A549 (cell line): Measurements from ENCODE around the gene LRRC28. TPM values are rescaled to one million over a fixed set of nuclear protein-coding genes. Genes with fewer than 3 reads are reported as not detected.

ENCODE experiments used
- ATAC-seq, 2 experiments: fragments of 200-7000 bp in 1 of 2; fragments of >200 bp in 1 of 2; cut with Nextera tagmentation in 1 of 2; cut with Tn5 transposase in 1 of 2; 3 replicates each; pipeline versions ENCODE4 v1.8.0 to v1.9.1; 2018 to 2020; ENCODE audit warnings: mild to moderate bottlenecking in 1 of 2, moderate library complexity in 1 of 2
- CTCF ChIA-PET: fragments of 300-600 bp; sonication (Branson Sonifier 250); formaldehyde crosslinking; extraction: SDS; loops from one replicate; lab custom pipeline; 2021; ENCODE audit warnings: antibody characterized with exemption, inconsistent platforms; lab: Yijun Ruan, JAX
- POLR2A ChIA-PET: fragments of 350-600 bp; formaldehyde crosslinking; extraction: SDS; loops from one replicate; lab custom pipeline; 2021; ENCODE audit warnings: antibody characterized with exemption, inconsistent platforms; lab: Yijun Ruan, JAX
- DNase-seq, 2 experiments: peaks; one replicate each; pipeline versions ENCODE4 v3.0.0 to v3.0.0-alpha.2; 2011 to 2016; ENCODE audit warnings: low read depth in 1 of 2, low spot score in 1 of 2
- FAIRE-seq: peaks from 2 replicates; lab custom pipeline; 2011; peaks lifted over from hg19 to GRCh38; lab: Jason Lieb, UNC
- H3K27ac ChIP-seq, 2 experiments: fragments of >200 bp; sonication (Bioruptor Twin); formaldehyde crosslinking; 3 replicates each; pipeline ENCODE4 v1.5.1; 2016 to 2017
- H3K4me1 ChIP-seq: fragments of >200 bp; sonication (Bioruptor Twin); formaldehyde crosslinking; 3 replicates; pipeline ENCODE4 v1.6.1; 2016
- H3K4me2 ChIP-seq: fragments of >200 bp; sonication (Bioruptor Twin); formaldehyde crosslinking; 3 replicates; pipeline ENCODE4 v1.6.1; 2016
- H3K4me3 ChIP-seq: fragments of >200 bp; sonication (Bioruptor Twin); formaldehyde crosslinking; 3 replicates; pipeline ENCODE4 v1.5.1; 2016
- H3K9me3 ChIP-seq: fragments of >200 bp; sonication (Bioruptor Twin); formaldehyde crosslinking; 3 replicates; pipeline ENCODE4 v1.6.1; 2016
- CBX8 ChIP-seq: fragments of 200-600 bp; sonication (generic); IDR thresholded peaks from 2 replicates; pipeline ENCODE4 v1.6.1; 2016
- EHF ChIP-seq: fragments of 250-450 bp; sonication (Bioruptor Pico); IDR thresholded peaks from 2 replicates; pipeline ENCODE4 v1.5.0; 2020; ENCODE audit warnings: mild to moderate bottlenecking
- EP300 ChIP-seq, 2 experiments: fragments of >200 bp; sonication (Bioruptor Twin); formaldehyde crosslinking; IDR thresholded peaks; 2 replicates in 1 of 2; 3 replicates in 1 of 2; pipeline ENCODE4 v1.6.1; 2016 to 2017
- FOXS1 ChIP-seq: fragments of 250-450 bp; sonication (Bioruptor Pico); IDR thresholded peaks from 2 replicates; pipeline ENCODE4 v1.5.0; 2020; ENCODE audit warnings: mild to moderate bottlenecking, moderate library complexity
- HDAC2 ChIP-seq: fragments of 200-600 bp; sonication (generic); IDR thresholded peaks from 2 replicates; pipeline ENCODE4 v1.6.1; 2016
- HOXB13 ChIP-seq: fragments of 250-450 bp; sonication (Bioruptor Pico); IDR thresholded peaks from 2 replicates; pipeline ENCODE4 v1.5.0; 2020; ENCODE audit warnings: low read depth, mild to moderate bottlenecking, moderate library complexity
- JUN ChIP-seq, 2 experiments: fragments of >200 bp; sonication (Bioruptor Twin); formaldehyde crosslinking; IDR thresholded peaks; 2 replicates in 1 of 2; 3 replicates in 1 of 2; pipeline ENCODE4 v1.6.1; 2016 to 2017
- JUNB ChIP-seq: fragments of >200 bp; sonication (Bioruptor Twin); formaldehyde crosslinking; IDR thresholded peaks from 2 replicates; pipeline ENCODE4 v1.6.1; 2016
- KDM1A ChIP-seq: fragments of 200-600 bp; sonication (generic); IDR thresholded peaks from 2 replicates; pipeline ENCODE4 v1.6.1; 2016; ENCODE audit warnings: low read depth, mild to moderate bottlenecking
- MAFK ChIP-seq: fragments of 450-650 bp; IDR thresholded peaks from 2 replicates; pipeline ENCODE4 v1.6.1; 2014; ENCODE audit not compliant: partially characterized antibody
- MAZ ChIP-seq: fragments of 150-350 bp; IDR thresholded peaks from 2 replicates; pipeline ENCODE4 v1.6.1; 2014; ENCODE audit warnings: antibody characterized with exemption, low read depth, low read length, borderline replicate concordance
- NPAS2 ChIP-seq: fragments of 250-450 bp; sonication (Bioruptor Pico); IDR thresholded peaks from 2 replicates; pipeline ENCODE4 v1.8.0; 2022; ENCODE audit warnings: mild to moderate bottlenecking, moderate library complexity, borderline replicate concordance
- POLR2AphosphoS2 ChIP-seq: conservative IDR thresholded peaks from 2 replicates; pipeline ENCODE4 v1.6.1; 2012; ENCODE audit warnings: low read length, improper control_type of control experiment, inconsistent platforms
- RARB ChIP-seq: fragments of 250-450 bp; sonication (Bioruptor Pico); IDR thresholded peaks from 2 replicates; pipeline ENCODE4 v1.8.0; 2021; ENCODE audit warnings: mild to moderate bottlenecking, moderate library complexity
- RNF2 ChIP-seq: fragments of 200-600 bp; sonication (generic); IDR thresholded peaks from 2 replicates; pipeline ENCODE4 v1.6.1; 2016; ENCODE audit warnings: low read depth, mild to moderate bottlenecking, antibody characterized with exemption, moderate library complexity, borderline replicate concordance
- SMC3 ChIP-seq: fragments of >200 bp; sonication (Bioruptor Twin); formaldehyde crosslinking; IDR thresholded peaks from 3 replicates; pipeline ENCODE4 v1.6.1; 2018; ENCODE audit warnings: inconsistent platforms
- TP53 ChIP-seq: fragments of 250-450 bp; sonication (Bioruptor Pico); IDR thresholded peaks from 2 replicates; pipeline ENCODE4 v1.5.0; 2021; ENCODE audit warnings: mild to moderate bottlenecking, moderate library complexity
- ZFP36 ChIP-seq: fragments of 450-650 bp; IDR thresholded peaks from 2 replicates; pipeline ENCODE4 v1.6.1; 2014; ENCODE audit warnings: borderline replicate concordance; ENCODE audit not compliant: partially characterized antibody
- ZNF302 ChIP-seq: fragments of 250-450 bp; sonication (Bioruptor Pico); IDR thresholded peaks from 2 replicates; pipeline ENCODE4 v1.9.0; 2021; ENCODE audit warnings: inconsistent platforms, mild to moderate bottlenecking, moderate library complexity
- WGBS: methylation state at CpG from one replicate; pipeline ENCODE4 v1.1.6; 2017; ENCODE audit errors: missing lambda C conversion rate; 5-methylcytosine and 5-hydroxymethylcytosine counted together
- polyA plus RNA-seq, 4 experiments: library from polyadenylated mRNA; depleted of rRNA in 3 of 4; stranded (reverse); fragments of >200 nt; fragmentation: RNase III in 1 of 4; extraction: RNeasy Plus Mini Kit Qiagen cat#74134 plus additional on column Dnase treatment in 1 of 4; gene quantifications; 2 replicates in 3 of 4; 3 replicates in 1 of 4; pipeline ENCODE4 v1.2.3, GENCODE V29; 2011 to 2017
- TF ChIP-seq, protein P1 (sequence below): fragments of 450-650 bp; IDR thresholded peaks from 2 replicates; pipeline ENCODE4 v1.6.1; 2014; ENCODE audit warnings: antibody characterized with exemption
- TF ChIP-seq, protein P2 (sequence below): IDR thresholded peaks from 2 replicates; pipeline ENCODE4 v1.6.1; 2012; ENCODE audit warnings: low read depth, borderline replicate concordance
- TF ChIP-seq, protein P3 (sequence below): fragments of 250-450 bp; sonication (Bioruptor Pico); IDR thresholded peaks from 2 replicates; pipeline ENCODE4 v1.5.0; 2021; ENCODE audit warnings: mild to moderate bottlenecking, moderate library complexity, borderline replicate concordance
- TF ChIP-seq, protein P4 (sequence below): IDR thresholded peaks from 2 replicates; pipeline ENCODE4 v1.6.1; 2012
- TF ChIP-seq, protein P5 (sequence below): IDR thresholded peaks from 2 replicates; pipeline ENCODE4 v1.6.1; 2012
- TF ChIP-seq, protein P6 (sequence below): fragments of 200-600 bp; sonication (generic); IDR thresholded peaks from 2 replicates; pipeline ENCODE4 v1.6.1; 2016; ENCODE audit warnings: antibody characterized with exemption, mild to moderate bottlenecking, moderate library complexity
- TF ChIP-seq, protein P7 (sequence below): fragments of 250-450 bp; sonication (Bioruptor Pico); IDR thresholded peaks from 2 replicates; pipeline ENCODE4 v1.5.0; 2020; ENCODE audit warnings: low read depth, mild to moderate bottlenecking, moderate library complexity

The LRRC28 gene
- polyA plus RNA-seq, 2 of the 4 experiments (the other 2 are of a cell fraction): 19.6 to 62.4 TPM

DNA sequence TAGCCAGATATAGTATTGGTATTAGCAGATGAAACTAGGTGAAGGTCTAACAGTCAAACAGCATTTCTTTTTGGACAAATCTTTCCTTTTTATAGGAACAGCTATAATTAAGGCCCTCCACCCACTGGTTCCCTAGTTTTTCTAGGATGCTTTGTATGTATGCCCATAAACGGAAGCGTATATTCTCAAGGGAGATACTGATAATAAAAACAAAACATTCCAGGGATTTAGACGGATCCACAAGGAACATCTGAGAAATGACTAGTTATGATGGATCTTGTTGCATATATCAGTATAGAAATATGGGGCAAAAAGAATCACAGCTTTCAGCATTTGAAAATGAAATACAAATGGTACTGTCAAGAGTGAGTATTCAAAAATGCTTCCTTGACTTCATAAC is 22.5 kb downstream of the LRRC28 start:
- ATAC-seq: no peak
- H3K4me1 ChIP-seq: no peaks in the 10 kb centered on the region
- POLR2A ChIA-PET: no interaction called here
- TF ChIP-seq TP53 (CRISPR knock-in tag) (no peak), HDAC2 (no peak), CBX8 (no peak), ZFP36 (no peak), ZNF302 (CRISPR knock-in tag) (no peak), MAZ (no peak), RNF2 (no peak), KDM1A (no peak), FOXS1 (CRISPR knock-in tag) (no peak), JUN (IDR thresholded peaks at IDR 0.05) (no peak), NPAS2 (CRISPR knock-in tag) (no peak), JUNB (no peak)
- TF ChIP-seq, protein P1, sequence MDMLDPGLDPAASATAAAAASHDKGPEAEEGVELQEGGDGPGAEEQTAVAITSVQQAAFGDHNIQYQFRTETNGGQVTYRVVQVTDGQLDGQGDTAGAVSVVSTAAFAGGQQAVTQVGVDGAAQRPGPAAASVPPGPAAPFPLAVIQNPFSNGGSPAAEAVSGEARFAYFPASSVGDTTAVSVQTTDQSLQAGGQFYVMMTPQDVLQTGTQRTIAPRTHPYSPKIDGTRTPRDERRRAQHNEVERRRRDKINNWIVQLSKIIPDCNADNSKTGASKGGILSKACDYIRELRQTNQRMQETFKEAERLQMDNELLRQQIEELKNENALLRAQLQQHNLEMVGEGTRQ: no peak
- TF ChIP-seq, protein P2, sequence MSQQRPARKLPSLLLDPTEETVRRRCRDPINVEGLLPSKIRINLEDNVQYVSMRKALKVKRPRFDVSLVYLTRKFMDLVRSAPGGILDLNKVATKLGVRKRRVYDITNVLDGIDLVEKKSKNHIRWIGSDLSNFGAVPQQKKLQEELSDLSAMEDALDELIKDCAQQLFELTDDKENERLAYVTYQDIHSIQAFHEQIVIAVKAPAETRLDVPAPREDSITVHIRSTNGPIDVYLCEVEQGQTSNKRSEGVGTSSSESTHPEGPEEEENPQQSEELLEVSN: no peak
- H3K4me3 ChIP-seq: no peak overlapping the region
- H3K9me3 ChIP-seq: no peaks in the 10 kb centered on the region
- H3K4me2 ChIP-seq: no peak overlapping the region
- DNase-seq: no peak
- 81% methylated on average over 3 of the region's 3 CpGs for WGBS
- CTCF ChIA-PET: interaction anchor here (0.5 to 19.4 kb wide), 37 partner anchors 8 to 1411 kb away, joined by 3 to 225 read pairs (median 5); partner anchors contain the start of gene LRRC28
- no peak overlapping the region for H3K27ac ChIP-seq
- peak; percentile 61 for FAIRE-seq

DNA sequence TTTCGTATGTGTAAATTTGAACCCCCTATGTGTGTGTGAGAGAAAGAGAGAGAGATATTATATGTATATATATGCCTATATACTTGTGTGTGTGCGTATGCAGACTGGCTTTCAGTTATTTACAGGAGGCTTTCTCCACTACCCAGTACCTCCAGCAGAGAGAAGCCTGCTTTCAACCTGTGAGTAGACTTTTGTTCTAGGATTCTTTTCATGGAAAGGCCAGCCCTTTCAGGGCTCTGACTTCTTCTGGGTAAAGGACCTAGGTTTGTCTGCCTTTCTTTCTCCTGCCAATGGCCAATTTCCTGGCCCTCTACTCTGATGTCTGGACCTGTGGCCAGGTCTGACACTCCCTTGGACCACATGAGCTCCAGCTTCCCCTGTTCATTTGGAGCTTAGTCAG is 23.8 kb downstream of the LRRC28 start:
- DNase-seq (no peak), ATAC-seq (no peak; a peak in 1 of 6 replicates), FAIRE-seq (no peak)
- H3K4me3 ChIP-seq: no peak overlapping the region
- POLR2A ChIA-PET: interaction anchor here (0.6 kb wide), 1 partner anchor 432 kb away, joined by 3 read pairs; no protein-coding TSS in a partner anchor
- no peaks in the 10 kb centered on the region for H3K9me3 ChIP-seq
- CTCF ChIA-PET: interaction anchor here (1.1 to 19.4 kb wide), 12 partner anchors 7 to 1108 kb away, joined by 3 to 225 read pairs (median 6); partner anchors contain the start of gene LYSMD4
- no peaks in the 10 kb centered on the region for H3K4me1 ChIP-seq
- no peak overlapping the region for H3K27ac ChIP-seq
- no peak overlapping the region for H3K4me2 ChIP-seq
- WGBS: 89% methylated on average over 2 of the region's 2 CpGs
- TF ChIP-seq, protein P3, sequence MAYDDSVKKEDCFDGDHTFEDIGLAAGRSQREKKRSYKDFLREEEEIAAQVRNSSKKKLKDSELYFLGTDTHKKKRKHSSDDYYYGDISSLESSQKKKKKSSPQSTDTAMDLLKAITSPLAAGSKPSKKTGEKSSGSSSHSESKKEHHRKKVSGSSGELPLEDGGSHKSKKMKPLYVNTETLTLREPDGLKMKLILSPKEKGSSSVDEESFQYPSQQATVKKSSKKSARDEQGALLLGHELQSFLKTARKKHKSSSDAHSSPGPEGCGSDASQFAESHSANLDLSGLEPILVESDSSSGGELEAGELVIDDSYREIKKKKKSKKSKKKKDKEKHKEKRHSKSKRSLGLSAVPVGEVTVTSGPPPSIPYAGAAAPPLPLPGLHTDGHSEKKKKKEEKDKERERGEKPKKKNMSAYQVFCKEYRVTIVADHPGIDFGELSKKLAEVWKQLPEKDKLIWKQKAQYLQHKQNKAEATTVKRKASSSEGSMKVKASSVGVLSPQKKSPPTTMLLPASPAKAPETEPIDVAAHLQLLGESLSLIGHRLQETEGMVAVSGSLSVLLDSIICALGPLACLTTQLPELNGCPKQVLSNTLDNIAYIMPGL (CRISPR knock-in tag): no peak
- TF ChIP-seq, protein P1: no peak
- TF ChIP-seq, protein P4, sequence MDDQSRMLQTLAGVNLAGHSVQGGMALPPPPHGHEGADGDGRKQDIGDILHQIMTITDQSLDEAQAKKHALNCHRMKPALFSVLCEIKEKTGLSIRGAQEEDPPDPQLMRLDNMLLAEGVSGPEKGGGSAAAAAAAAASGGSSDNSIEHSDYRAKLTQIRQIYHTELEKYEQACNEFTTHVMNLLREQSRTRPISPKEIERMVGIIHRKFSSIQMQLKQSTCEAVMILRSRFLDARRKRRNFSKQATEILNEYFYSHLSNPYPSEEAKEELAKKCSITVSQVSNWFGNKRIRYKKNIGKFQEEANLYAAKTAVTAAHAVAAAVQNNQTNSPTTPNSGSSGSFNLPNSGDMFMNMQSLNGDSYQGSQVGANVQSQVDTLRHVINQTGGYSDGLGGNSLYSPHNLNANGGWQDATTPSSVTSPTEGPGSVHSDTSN: no peak
- no peak for TF ChIP-seq SMC3
- no peak for TF ChIP-seq JUN (IDR thresholded peaks at IDR 0.05)
- TF ChIP-seq, protein P5, sequence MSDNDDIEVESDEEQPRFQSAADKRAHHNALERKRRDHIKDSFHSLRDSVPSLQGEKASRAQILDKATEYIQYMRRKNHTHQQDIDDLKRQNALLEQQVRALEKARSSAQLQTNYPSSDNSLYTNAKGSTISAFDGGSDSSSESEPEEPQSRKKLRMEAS: no peak
- TF ChIP-seq, protein P2: no peak
- TF ChIP-seq, protein P6, sequence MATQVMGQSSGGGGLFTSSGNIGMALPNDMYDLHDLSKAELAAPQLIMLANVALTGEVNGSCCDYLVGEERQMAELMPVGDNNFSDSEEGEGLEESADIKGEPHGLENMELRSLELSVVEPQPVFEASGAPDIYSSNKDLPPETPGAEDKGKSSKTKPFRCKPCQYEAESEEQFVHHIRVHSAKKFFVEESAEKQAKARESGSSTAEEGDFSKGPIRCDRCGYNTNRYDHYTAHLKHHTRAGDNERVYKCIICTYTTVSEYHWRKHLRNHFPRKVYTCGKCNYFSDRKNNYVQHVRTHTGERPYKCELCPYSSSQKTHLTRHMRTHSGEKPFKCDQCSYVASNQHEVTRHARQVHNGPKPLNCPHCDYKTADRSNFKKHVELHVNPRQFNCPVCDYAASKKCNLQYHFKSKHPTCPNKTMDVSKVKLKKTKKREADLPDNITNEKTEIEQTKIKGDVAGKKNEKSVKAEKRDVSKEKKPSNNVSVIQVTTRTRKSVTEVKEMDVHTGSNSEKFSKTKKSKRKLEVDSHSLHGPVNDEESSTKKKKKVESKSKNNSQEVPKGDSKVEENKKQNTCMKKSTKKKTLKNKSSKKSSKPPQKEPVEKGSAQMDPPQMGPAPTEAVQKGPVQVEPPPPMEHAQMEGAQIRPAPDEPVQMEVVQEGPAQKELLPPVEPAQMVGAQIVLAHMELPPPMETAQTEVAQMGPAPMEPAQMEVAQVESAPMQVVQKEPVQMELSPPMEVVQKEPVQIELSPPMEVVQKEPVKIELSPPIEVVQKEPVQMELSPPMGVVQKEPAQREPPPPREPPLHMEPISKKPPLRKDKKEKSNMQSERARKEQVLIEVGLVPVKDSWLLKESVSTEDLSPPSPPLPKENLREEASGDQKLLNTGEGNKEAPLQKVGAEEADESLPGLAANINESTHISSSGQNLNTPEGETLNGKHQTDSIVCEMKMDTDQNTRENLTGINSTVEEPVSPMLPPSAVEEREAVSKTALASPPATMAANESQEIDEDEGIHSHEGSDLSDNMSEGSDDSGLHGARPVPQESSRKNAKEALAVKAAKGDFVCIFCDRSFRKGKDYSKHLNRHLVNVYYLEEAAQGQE: no peak
- no peak for TF ChIP-seq HOXB13 (CRISPR knock-in tag)
- no peak for TF ChIP-seq RNF2
- TF ChIP-seq EHF: no peak
- TF ChIP-seq HDAC2: no peak
- TF ChIP-seq RARB (CRISPR knock-in tag): no peak
- TF ChIP-seq ZNF302 (CRISPR knock-in tag): no peak
- no peak for TF ChIP-seq POLR2AphosphoS2
- TF ChIP-seq EP300 (IDR thresholded peaks at IDR 0.05): no peak
- TF ChIP-seq MAFK: no peak
- TF ChIP-seq, protein P7, sequence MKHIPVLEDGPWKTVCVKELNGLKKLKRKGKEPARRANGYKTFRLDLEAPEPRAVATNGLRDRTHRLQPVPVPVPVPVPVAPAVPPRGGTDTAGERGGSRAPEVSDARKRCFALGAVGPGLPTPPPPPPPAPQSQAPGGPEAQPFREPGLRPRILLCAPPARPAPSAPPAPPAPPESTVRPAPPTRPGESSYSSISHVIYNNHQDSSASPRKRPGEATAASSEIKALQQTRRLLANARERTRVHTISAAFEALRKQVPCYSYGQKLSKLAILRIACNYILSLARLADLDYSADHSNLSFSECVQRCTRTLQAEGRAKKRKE (CRISPR knock-in tag): no peak
